ENCODE results near the gene TSEN15. TPM values are rescaled to one million over a fixed set of nuclear protein-coding genes. Genes with fewer than 3 reads are reported as not detected.

Gene TSEN15
- total and polyA plus RNA-seq, 9 of the 15 experiments (the other 6 are each of a cell fraction or from before 2014, with no cell fraction given) = 25.6 to 121 (median 91.3) TPM

GRCh38 chr1:184051485-184052193 lies at the start of gene TSEN15 (continued):
- TF ChIP-seq TAF15 (IDR thresholded peaks at IDR 0.05; ENCODE audit: low read depth, low read length) (no peak), RFX1 (IDR thresholded peaks at IDR 0.05) (no peak), HNRNPLL (IDR thresholded peaks at IDR 0.05; ENCODE audit: low read depth, low read length, poor library complexity, severe bottlenecking) (peak; percentile 73), KDM2B (CRISPR knock-in tag; IDR thresholded peaks at IDR 0.05) (no peak; the same call in 1 of the 2 replicates), MXI1 (IDR thresholded peaks at IDR 0.05; ENCODE audit: low read depth, low read length) (no peak), COPS2 (conservative IDR thresholded peaks at IDR 0.05) (no peak), MTF1 (CRISPR knock-in tag; IDR thresholded peaks at IDR 0.05; ENCODE audit: borderline replicate concordance) (no peak), BRF1 (IDR thresholded peaks at IDR 0.05; ENCODE audit: borderline replicate concordance, extremely low read depth, insufficient read length) (no peak), MTA2 (IDR thresholded peaks at IDR 0.05; ENCODE audit: low read depth) (no peak), PHTF2 (CRISPR knock-in tag; IDR thresholded peaks at IDR 0.05) (no peak; the same call in 1 of the 2 replicates), ATF4 (CRISPR knock-in tag; IDR thresholded peaks at IDR 0.05) (peak; percentile 100), ZSCAN29 (IDR thresholded peaks at IDR 0.05) (0 out of 2 replicates have a peak, but pooled peaks have one; percentile 57), CREB3 (tag; conservative IDR thresholded peaks at IDR 0.05; ENCODE audit: low read depth) (no peak), ZNF740 (CRISPR knock-in tag; IDR thresholded peaks at IDR 0.05) (peak; percentile 71; the same call in 1 of the 2 replicates), ZNF740 (tag; IDR thresholded peaks at IDR 0.05) (no peak), ZNF282 (CRISPR knock-in tag; IDR thresholded peaks at IDR 0.05) (no peak), RBM25 (IDR thresholded peaks at IDR 0.05; ENCODE audit: low read depth, low read length, severe bottlenecking) (peak; percentile 35), ZBTB49 (CRISPR knock-in tag; IDR thresholded peaks at IDR 0.05; ENCODE audit: borderline replicate concordance) (no peak), MAZ (CRISPR knock-in tag; conservative IDR thresholded peaks at IDR 0.05 in 1 of 2, IDR thresholded peaks at IDR 0.05 in 1 of 2) (peak; percentile 86 to 87), TCF7L2 (IDR thresholded peaks at IDR 0.05; ENCODE audit: low read depth, low read length) (no peak), ETS2 (tag; IDR thresholded peaks at IDR 0.05; ENCODE audit: borderline replicate concordance, poor library complexity, severe bottlenecking) (peak; percentile 19), CAMTA2 (CRISPR knock-in tag; conservative IDR thresholded peaks at IDR 0.05) (no peak), NFXL1 (CRISPR knock-in tag; IDR thresholded peaks at IDR 0.05) (no peak), PPARD (CRISPR knock-in tag; IDR thresholded peaks at IDR 0.05) (no peak)

Measured in K562 (cell line).